ENCODE results near the gene FKBP2. TPM values are rescaled to one million over a fixed set of nuclear protein-coding genes. Genes with fewer than 3 reads are reported as not detected.

FKBP2 gene
- total RNA-seq, 6 experiments from 2014 or later, result 54.1 to 95.6 (median 73.1) TPM

GRCh38 chr11:64220271-64220670 is 20.6 kb upstream of the FKBP2 start:
- DNase-seq, result no peak
- no peak for TF ChIP-seq CTCF (IDR thresholded peaks at IDR 0.05)
- Mint-ChIP-seq H3K36me3 (ENCODE audit: low read depth) (peaks cover under 1% of the 10 kb centered on the region), H3K27ac (no peak overlapping the region), H3K4me1 (ENCODE audit: low read depth) (peaks cover 16% of the 10 kb centered on the region), H3K27me3 (ENCODE audit: insufficient read depth) (no peaks in the 10 kb centered on the region; the same call in 1 of the 2 replicates), H3K4me3 (no peak overlapping the region), H3K9me3 (no peaks in the 10 kb centered on the region)

GRCh38 chr11:64220798-64221197 is 20.1 kb upstream of the FKBP2 start:
- no peak for TF ChIP-seq CTCF (IDR thresholded peaks at IDR 0.05)
- H3K36me3 Mint-ChIP-seq (ENCODE audit: low read depth), result no peaks in the 10 kb centered on the region; the same call in 1 of the 2 replicates
- H3K9me3 Mint-ChIP-seq, result no peaks in the 10 kb centered on the region
- no peaks in the 10 kb centered on the region; the same call in 1 of the 2 replicates for H3K27me3 Mint-ChIP-seq (ENCODE audit: insufficient read depth)
- DNase-seq, result no peak
- H3K27ac Mint-ChIP-seq, result no peak overlapping the region
- H3K4me1 Mint-ChIP-seq (ENCODE audit: low read depth), result peaks cover 13% of the 10 kb centered on the region
- no peak overlapping the region for H3K4me3 Mint-ChIP-seq

GRCh38 chr11:64222651-64223000 is 18.3 kb upstream of the FKBP2 start:
- Mint-ChIP-seq H3K36me3 (ENCODE audit: low read depth) (no peaks in the 10 kb centered on the region; the same call in 1 of the 2 replicates), H3K27ac (no peak overlapping the region), H3K4me1 (ENCODE audit: low read depth) (peaks cover 23% of the 10 kb centered on the region), H3K4me3 (no peak overlapping the region), H3K9me3 (no peaks in the 10 kb centered on the region), H3K27me3 (ENCODE audit: insufficient read depth) (no peaks in the 10 kb centered on the region; the same call in 1 of the 2 replicates)
- no peak for TF ChIP-seq CTCF (IDR thresholded peaks at IDR 0.05)
- no peak for DNase-seq

- Mint-ChIP-seq H3K9me3 (no peaks in the 10 kb centered on the region), H3K27ac (no peak overlapping the region), H3K36me3 (ENCODE audit: low read depth) (no peaks in the 10 kb centered on the region; the same call in 1 of the 2 replicates), H3K27me3 (ENCODE audit: insufficient read depth) (no peaks in the 10 kb centered on the region; the same call in 1 of the 2 replicates), H3K4me1 (ENCODE audit: low read depth) (peaks cover 25% of the 10 kb centered on the region), H3K4me3 (no peak overlapping the region)
- DNase-seq, result no peak
- TF ChIP-seq CTCF (IDR thresholded peaks at IDR 0.05), result no peak
Measured at GRCh38 chr11:64223001-64223651, 17.8 kb upstream of the FKBP2 start.

GRCh38 chr11:64224151-64224890 is 16.6 kb upstream of the FKBP2 start:
- H3K27ac Mint-ChIP-seq, result no peak overlapping the region
- H3K36me3 Mint-ChIP-seq (ENCODE audit: low read depth), result no peaks in the 10 kb centered on the region; the same call in 1 of the 2 replicates
- H3K27me3 Mint-ChIP-seq (ENCODE audit: insufficient read depth), result no peaks in the 10 kb centered on the region; the same call in 1 of the 2 replicates
- no peak for DNase-seq
- H3K4me3 Mint-ChIP-seq, result no peak overlapping the region; the same call in 1 of the 2 replicates
- no peak for TF ChIP-seq CTCF (IDR thresholded peaks at IDR 0.05)
- peaks cover 25% of the 10 kb centered on the region for H3K4me1 Mint-ChIP-seq (ENCODE audit: low read depth)
- H3K9me3 Mint-ChIP-seq, result no peaks in the 10 kb centered on the region

Data from HFFc6 (cell line).